ENCODE data around the gene OTUD3.
"Not testable (repeated sequence)": the region's sequence is repeated elsewhere in the genome, so short reads cannot be mapped to it uniquely, and the experiment has no call there.

The OTUD3 gene

GRCh38 chr1:19868575-19868974 is 13.6 kb upstream of the OTUD3 start:
- DNase-seq (ENCODE audit: low spot score); FAIRE-seq: not testable (repeated sequence)

- not testable (repeated sequence) for FAIRE-seq; DNase-seq (ENCODE audit: low spot score)
Observed at GRCh38 chr1:19869453-19869852, 12.7 kb upstream of the OTUD3 start.

DNA sequence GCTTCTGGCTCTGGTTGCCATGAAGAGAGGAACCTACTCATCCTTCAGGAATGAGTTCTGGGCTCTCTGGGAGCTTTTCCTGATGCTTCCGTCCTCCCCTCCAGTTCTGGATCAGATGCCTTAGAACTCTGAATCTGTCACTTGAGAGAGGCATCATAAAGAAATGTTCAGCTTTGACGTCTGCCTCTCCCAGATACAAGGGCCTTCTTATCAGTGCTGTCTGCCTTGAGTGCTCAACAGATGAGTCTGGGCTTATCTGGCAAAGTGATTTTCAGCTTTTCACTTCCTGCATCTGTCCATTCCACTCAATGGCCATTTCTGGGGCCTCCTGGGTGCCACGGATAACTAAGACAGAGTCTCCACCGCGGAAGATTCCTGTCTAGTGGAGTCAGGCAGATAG is 12.3 kb upstream of the OTUD3 start:
- no peak for FAIRE-seq
- no peak for DNase-seq (ENCODE audit: low spot score)

DNA sequence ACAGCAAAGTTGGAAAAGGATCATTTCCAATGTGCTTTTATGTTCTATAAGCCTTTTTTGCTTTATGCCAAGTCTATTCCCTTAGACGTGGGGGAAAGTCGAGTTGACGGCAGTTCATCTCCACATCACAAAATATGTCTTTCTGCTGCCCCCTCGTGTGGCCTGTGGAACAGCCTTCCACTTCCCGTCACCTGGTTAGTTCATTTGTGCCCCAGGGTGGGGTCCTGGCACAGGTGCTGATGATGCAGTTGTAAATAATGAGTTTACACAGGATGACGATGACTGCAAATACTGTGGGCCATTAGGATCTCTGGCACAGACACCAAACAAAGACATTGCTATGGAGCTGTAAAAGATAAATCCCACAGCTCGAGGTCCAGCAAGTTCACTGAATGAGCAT is 10.0 kb upstream of the OTUD3 start:
- FAIRE-seq (no peak), DNase-seq (ENCODE audit: low spot score) (no peak)

DNA sequence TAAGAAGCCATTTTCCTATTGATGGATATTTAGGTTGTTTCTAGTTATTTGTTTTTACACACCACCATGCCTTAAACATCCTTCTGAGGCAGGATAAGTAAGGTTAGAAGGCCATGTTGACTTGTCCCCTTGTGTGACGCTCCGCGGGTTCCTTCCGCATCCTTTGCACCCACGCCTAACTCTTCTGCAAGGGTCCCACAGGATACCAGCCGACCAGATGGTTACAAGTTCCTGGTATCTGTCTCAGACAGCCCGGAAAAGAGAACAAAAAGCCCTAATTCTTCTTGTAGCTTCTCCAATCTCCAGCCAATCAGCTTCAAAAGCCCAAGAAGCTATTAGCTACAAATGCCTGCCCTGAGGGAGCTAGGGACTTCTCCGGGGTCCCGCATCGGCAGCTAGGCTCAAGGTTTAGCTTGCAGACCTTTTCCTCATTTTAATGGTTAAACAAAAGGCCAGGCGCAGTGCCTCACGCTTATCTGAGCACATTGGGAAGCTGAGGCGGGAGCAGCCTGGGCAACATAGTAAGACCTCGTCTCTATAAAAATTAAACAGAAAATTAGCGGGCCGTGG is 4.9 kb upstream of the OTUD3 start:
- DNase-seq (ENCODE audit: low spot score) = no peak
- no peak for FAIRE-seq

- DNase-seq (ENCODE audit: low spot score) (no peak), FAIRE-seq (no peak)
Observed at GRCh38 chr1:19877821-19878636, 4.2 kb upstream of the OTUD3 start.

- DNase-seq (ENCODE audit: low spot score) (no peak), FAIRE-seq (no peak)
Observed at GRCh38 chr1:19878637-19878985, 3.6 kb upstream of the OTUD3 start.

DNA sequence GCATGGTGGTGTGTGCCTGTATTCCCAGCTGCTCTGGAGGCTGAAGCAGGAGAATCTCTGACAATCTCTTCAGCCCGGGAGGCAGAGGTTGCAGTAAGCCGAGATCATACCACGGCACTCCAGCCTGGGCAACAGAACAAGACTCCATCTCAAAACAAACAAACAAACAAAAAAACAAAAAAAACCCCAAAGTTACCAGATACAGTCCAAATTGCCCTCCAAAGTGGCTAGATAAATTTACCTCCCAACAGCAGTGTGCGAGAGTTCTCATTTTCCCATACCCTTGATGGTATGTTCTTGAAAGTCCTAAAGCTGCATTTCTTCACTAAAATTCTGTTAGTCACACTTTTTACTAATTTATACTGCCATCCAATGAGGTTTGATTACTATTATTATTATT is 3.0 kb upstream of the OTUD3 start:
- DNase-seq (ENCODE audit: low spot score) (no peak), FAIRE-seq (no peak)

GRCh38 chr1:19879661-19880060 is 2.5 kb upstream of the OTUD3 start:
- no peak for DNase-seq (ENCODE audit: low spot score)
- no peak for FAIRE-seq

- DNase-seq (ENCODE audit: low spot score); FAIRE-seq: not testable (repeated sequence)
Observed at GRCh38 chr1:19880841-19881240, 1.4 kb upstream of the OTUD3 start.

- FAIRE-seq = no peak
Observed at GRCh38 chr1:19884312-19884711, 2.1 kb downstream of the OTUD3 start.

GRCh38 chr1:19885821-19886220 is 3.6 kb downstream of the OTUD3 start:
- no peak for FAIRE-seq
- DNase-seq (ENCODE audit: low spot score) = no peak

More at GRCh38 chr1:19884312-19884711, 2.1 kb downstream of the OTUD3 start:
- no peak for DNase-seq (ENCODE audit: low spot score)

- FAIRE-seq = no peak
- no peak for DNase-seq (ENCODE audit: low spot score)
Observed at GRCh38 chr1:19888112-19888511, 5.9 kb downstream of the OTUD3 start.

GRCh38 chr1:19889656-19890055 is 7.5 kb downstream of the OTUD3 start:
- no peak for DNase-seq (ENCODE audit: low spot score)
- FAIRE-seq = no peak

- FAIRE-seq (no peak), DNase-seq (ENCODE audit: low spot score) (no peak)
Observed at GRCh38 chr1:19892129-19892528, 9.9 kb downstream of the OTUD3 start.

- FAIRE-seq = no peak
Observed at GRCh38 chr1:19892628-19893168, 10.5 kb downstream of the OTUD3 start.

GRCh38 chr1:19893687-19894086 is 11.5 kb downstream of the OTUD3 start:
- DNase-seq (ENCODE audit: low spot score) (no peak), FAIRE-seq (no peak)

More at GRCh38 chr1:19892628-19893168, 10.5 kb downstream of the OTUD3 start:
- DNase-seq (ENCODE audit: low spot score) = no peak

DNA sequence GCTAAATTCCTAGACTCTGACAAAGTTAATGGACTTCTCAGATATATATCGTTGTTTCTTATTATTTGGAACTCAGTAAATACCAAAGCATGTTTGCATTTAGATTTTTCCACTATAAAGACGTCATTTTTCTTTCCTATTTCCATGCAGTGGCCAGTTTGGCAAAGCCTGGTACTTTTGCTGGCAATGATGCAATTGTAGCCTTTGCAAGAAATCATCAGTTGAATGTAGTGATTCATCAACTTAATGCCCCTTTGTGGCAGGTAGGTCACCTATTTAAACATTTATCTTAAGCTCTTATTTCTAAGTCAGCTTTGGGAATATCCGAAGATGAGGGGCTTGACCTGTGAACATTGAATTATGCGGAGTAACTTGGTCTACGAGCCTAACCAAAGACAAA is 12.0 kb downstream of the OTUD3 start:
- DNase-seq (ENCODE audit: low spot score) (no peak), FAIRE-seq (no peak)

DNA sequence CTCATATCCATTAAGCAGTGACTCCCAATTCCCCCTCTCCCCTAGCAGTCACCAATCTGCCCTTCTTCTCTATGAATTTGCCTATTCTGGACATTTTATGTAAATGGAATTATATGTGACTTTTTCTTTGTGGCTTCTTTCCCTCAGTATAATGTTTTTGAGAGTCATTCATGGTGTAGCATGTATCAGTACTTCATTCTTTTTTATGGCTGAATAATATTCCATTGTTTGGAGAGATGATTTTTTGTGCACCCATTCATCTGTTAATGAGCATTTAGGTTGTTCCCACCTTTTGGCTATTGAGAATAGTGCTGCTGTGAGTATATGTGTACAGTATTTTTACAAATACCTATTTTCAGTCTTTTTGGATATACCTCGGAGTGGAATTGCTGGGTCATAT is 19.5 kb downstream of the OTUD3 start:
- no peak for FAIRE-seq
- no peak for DNase-seq (ENCODE audit: low spot score)

- FAIRE-seq (peak; percentile 16), DNase-seq (ENCODE audit: low spot score) (no peak)
Observed at GRCh38 chr1:19903621-19904020, 21.4 kb downstream of the OTUD3 start.

DNA sequence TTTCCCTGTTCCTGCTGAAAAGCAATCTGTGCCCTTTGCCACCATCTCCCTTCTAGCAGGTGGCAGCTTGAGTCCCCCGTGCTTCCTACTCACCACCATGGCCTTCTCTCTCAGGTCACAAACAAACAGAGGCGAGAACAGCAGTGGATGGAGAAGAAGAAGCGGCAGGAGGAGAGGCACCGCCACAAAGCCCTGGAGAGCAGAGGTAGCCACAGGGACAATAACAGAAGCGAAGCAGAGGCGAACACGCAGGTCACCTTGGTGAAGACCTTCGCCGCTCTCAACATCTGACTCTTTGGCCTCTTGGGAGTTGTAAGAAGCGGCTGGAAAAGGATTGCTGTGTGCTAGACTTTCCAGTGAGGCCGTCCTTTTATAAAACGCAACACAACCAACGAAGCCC is 25.3 kb downstream of the OTUD3 start:
- DNase-seq (ENCODE audit: low spot score) (no peak), FAIRE-seq (no peak)

- DNase-seq (ENCODE audit: low spot score) = no peak
- FAIRE-seq = no peak
Observed at GRCh38 chr1:19909392-19909791, 27.2 kb downstream of the OTUD3 start.

GRCh38 chr1:19909971-19910370 is 27.8 kb downstream of the OTUD3 start:
- FAIRE-seq (no peak), DNase-seq (ENCODE audit: low spot score) (no peak)

Data from RCC 7860 (cell line).